ENCODE measurements around the gene PHACTR4. TPM values are rescaled to one million over a fixed set of nuclear protein-coding genes. Genes with fewer than 3 reads are reported as not detected.

PHACTR4 gene
- total and polyA plus RNA-seq, 9 of the 15 experiments (the other 6 are each of a cell fraction or from before 2014, with no cell fraction given), result 6.4 to 43.6 (median 14.2) TPM

DNA sequence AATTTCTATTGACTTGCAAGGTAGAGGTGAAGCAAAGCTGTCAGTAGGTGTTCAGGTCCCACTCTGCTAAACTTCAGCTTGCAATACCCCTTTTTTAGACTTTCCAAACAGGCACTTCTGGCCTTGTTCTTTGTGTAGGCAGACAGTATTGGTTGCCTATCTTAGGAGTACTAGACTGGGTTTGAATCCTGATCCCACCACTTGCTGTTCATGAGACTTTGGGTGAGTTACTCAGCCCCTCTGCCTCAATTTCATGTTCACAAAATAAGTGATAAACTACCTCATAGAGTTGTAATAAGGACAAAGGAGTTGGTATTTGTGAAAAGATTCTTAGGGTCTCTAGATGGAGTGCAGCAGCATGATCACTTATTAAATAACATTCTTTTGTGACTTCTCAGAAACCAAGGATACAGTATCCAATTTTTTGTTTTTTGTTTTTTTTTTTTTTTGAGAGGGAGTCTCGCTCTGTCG is 141.5 kb downstream of the PHACTR4 start (continued):
- TF ChIP-seq E2F4 (CRISPR knock-in tag; IDR thresholded peaks at IDR 0.05; ENCODE audit: low read depth), result no peak
- TF ChIP-seq ZNF134 (CRISPR knock-in tag; conservative IDR thresholded peaks at IDR 0.05), result no peak
- TF ChIP-seq, protein P1, sequence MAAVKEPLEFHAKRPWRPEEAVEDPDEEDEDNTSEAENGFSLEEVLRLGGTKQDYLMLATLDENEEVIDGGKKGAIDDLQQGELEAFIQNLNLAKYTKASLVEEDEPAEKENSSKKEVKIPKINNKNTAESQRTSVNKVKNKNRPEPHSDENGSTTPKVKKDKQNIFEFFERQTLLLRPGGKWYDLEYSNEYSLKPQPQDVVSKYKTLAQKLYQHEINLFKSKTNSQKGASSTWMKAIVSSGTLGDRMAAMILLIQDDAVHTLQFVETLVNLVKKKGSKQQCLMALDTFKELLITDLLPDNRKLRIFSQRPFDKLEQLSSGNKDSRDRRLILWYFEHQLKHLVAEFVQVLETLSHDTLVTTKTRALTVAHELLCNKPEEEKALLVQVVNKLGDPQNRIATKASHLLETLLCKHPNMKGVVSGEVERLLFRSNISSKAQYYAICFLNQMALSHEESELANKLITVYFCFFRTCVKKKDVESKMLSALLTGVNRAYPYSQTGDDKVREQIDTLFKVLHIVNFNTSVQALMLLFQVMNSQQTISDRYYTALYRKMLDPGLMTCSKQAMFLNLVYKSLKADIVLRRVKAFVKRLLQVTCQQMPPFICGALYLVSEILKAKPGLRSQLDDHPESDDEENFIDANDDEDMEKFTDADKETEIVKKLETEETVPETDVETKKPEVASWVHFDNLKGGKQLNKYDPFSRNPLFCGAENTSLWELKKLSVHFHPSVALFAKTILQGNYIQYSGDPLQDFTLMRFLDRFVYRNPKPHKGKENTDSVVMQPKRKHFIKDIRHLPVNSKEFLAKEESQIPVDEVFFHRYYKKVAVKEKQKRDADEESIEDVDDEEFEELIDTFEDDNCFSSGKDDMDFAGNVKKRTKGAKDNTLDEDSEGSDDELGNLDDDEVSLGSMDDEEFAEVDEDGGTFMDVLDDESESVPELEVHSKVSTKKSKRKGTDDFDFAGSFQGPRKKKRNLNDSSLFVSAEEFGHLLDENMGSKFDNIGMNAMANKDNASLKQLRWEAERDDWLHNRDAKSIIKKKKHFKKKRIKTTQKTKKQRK (IDR thresholded peaks at IDR 0.05; ENCODE audit: borderline replicate concordance, low read depth, low read length), result peak; percentile 8; the same call in 1 of the 2 replicates
- TF ChIP-seq PHTF2 (CRISPR knock-in tag; IDR thresholded peaks at IDR 0.05), result peak; percentile 31; the same call in 1 of the 2 replicates
- no peak for TF ChIP-seq ATF4 (CRISPR knock-in tag; IDR thresholded peaks at IDR 0.05)
- TF ChIP-seq ZKSCAN3 (CRISPR knock-in tag; IDR thresholded peaks at IDR 0.05), result no peak
- no peak for TF ChIP-seq ZBTB33 (CRISPR knock-in tag; IDR thresholded peaks at IDR 0.05)
- TF ChIP-seq ZBTB11 (CRISPR knock-in tag; IDR thresholded peaks at IDR 0.05), result no peak; a peak in 1 of 6 replicates
- TF ChIP-seq ZFPM2 (CRISPR knock-in tag; IDR thresholded peaks at IDR 0.05), result peak; percentile 58; the same call in 1 of the 2 replicates
- no peak for TF ChIP-seq GABPB1 (CRISPR knock-in tag; IDR thresholded peaks at IDR 0.05)
- TF ChIP-seq SMC3 (conservative IDR thresholded peaks at IDR 0.05; ENCODE audit: insufficient read depth, low read depth, low read length), result no peak
- no peak for TF ChIP-seq TEAD2 (tag; IDR thresholded peaks at IDR 0.05)
- no peak; the same call in 1 of the 2 replicates for TF ChIP-seq RUNX1 (IDR thresholded peaks at IDR 0.05; ENCODE audit: low read depth)

Measured in K562 (cell line).